RWPE2 (cell line): ENCODE measurements around the gene CYP2A6.
"Not testable (repeated sequence)": the region's sequence is repeated elsewhere in the genome, so short reads cannot be mapped to it uniquely, and the experiment has no call there.

Experiments
- ATAC-seq: fragments of 200-7000 bp; cut with Tn5 transposase; 3 replicates; pipeline ENCODE4 v1.9.1; 2021; ENCODE audit warnings: low read depth
- DNase-seq: peaks from one replicate; pipeline ENCODE4 v3.0.0-alpha.2; 2020; ENCODE audit warnings: low spot score
- H3K27ac ChIP-seq: fragments of 450-650 bp; 2 replicates; pipeline ENCODE4 v1.5.1; 2017; ENCODE audit warnings: mild to moderate bottlenecking; ENCODE audit not compliant: poor library complexity, severe bottlenecking
- H3K27me3 ChIP-seq: fragments of 250-450 bp; sonication (Bioruptor Pico); 2 replicates; pipeline ENCODE4 v1.5.1; 2021; ENCODE audit warnings: mild to moderate bottlenecking, moderate library complexity; ENCODE audit not compliant: insufficient read depth, poor library complexity, severe bottlenecking
- H3K36me3 ChIP-seq: fragments of 250-450 bp; sonication (Bioruptor Pico); 2 replicates; pipeline ENCODE4 v1.5.1; 2020; ENCODE audit warnings: low read depth, mild to moderate bottlenecking, moderate library complexity
- H3K4me1 ChIP-seq: fragments of 250-450 bp; sonication (Bioruptor Pico); 2 replicates; pipeline ENCODE4 v1.5.1; 2021; ENCODE audit warnings: mild to moderate bottlenecking, moderate library complexity; ENCODE audit not compliant: insufficient read depth, poor library complexity, severe bottlenecking
- H3K4me3 ChIP-seq: fragments of 250-450 bp; sonication (Bioruptor Pico); 2 replicates; pipeline ENCODE4 v1.5.1; 2021; ENCODE audit warnings: mild to moderate bottlenecking, moderate library complexity; ENCODE audit not compliant: severe bottlenecking
- H3K9me3 ChIP-seq: fragments of 250-450 bp; sonication (Bioruptor Pico); 2 replicates; pipeline ENCODE4 v1.5.1; 2021; ENCODE audit warnings: mild to moderate bottlenecking, moderate library complexity; ENCODE audit not compliant: severe bottlenecking
- TF ChIP-seq, protein P1 (sequence below): fragments of 450-650 bp; IDR thresholded peaks from one replicate; pipeline ENCODE4 v1.5.1; 2017; ENCODE audit warnings: mild to moderate bottlenecking, moderate library complexity; ENCODE audit not compliant: poor library complexity, severe bottlenecking

The CYP2A6 gene

DNA sequence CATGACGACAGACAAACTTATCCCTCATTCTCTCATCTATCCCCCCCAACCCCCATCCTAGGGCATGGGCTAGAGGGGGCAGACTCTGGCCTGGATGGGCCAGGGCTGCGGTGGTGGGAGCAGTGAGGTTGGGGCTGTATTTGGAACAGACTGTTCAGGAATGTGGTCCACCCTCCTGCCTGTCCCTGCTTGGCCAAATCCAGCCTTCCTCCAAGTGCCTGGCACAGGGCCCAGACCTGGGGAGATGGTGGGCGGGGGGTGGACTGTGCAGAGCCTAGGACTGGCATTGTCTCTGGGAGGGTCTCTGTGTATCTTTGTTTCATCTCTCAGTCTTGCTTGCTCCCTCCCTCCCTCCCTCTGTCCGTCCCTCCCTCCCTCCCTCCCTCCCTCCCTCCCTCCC is 37.1 kb downstream of the CYP2A6 start:
- Histone ChIP-seq H3K36me3 (peaks cover 15% of the 10 kb centered on the region), H3K4me3 (no peak overlapping the region), H3K4me1 (peaks cover 2% of the 10 kb centered on the region), H3K27me3 (no peaks in the 10 kb centered on the region), H3K9me3 (no peaks in the 10 kb centered on the region), H3K27ac (no peak overlapping the region)
- TF ChIP-seq, protein P1, sequence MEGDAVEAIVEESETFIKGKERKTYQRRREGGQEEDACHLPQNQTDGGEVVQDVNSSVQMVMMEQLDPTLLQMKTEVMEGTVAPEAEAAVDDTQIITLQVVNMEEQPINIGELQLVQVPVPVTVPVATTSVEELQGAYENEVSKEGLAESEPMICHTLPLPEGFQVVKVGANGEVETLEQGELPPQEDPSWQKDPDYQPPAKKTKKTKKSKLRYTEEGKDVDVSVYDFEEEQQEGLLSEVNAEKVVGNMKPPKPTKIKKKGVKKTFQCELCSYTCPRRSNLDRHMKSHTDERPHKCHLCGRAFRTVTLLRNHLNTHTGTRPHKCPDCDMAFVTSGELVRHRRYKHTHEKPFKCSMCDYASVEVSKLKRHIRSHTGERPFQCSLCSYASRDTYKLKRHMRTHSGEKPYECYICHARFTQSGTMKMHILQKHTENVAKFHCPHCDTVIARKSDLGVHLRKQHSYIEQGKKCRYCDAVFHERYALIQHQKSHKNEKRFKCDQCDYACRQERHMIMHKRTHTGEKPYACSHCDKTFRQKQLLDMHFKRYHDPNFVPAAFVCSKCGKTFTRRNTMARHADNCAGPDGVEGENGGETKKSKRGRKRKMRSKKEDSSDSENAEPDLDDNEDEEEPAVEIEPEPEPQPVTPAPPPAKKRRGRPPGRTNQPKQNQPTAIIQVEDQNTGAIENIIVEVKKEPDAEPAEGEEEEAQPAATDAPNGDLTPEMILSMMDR, result no peak
- DNase-seq (no peak), ATAC-seq (no peak)

DNA sequence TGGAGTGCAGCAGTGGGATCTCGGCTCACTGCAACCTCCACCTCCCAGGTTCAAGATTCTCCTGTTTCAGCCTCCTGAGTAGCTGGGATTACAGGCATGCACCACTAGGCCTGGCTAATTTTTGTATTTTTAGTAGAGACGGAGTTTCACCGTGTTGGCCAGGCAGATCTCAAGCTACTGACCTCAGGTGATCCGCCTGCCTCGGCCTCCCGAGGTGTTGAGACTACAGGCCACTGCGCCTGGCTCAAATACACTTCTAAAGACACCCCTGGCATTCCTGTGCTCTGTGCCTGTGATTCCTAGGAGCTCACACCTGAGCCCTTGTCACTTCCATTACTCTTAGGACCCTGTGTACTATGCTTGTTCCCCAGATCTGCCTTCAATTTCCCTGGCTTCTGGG is 37.7 kb downstream of the CYP2A6 start:
- H3K27me3 ChIP-seq, H3K4me1 ChIP-seq, H3K27ac ChIP-seq: not testable (repeated sequence)

DNA sequence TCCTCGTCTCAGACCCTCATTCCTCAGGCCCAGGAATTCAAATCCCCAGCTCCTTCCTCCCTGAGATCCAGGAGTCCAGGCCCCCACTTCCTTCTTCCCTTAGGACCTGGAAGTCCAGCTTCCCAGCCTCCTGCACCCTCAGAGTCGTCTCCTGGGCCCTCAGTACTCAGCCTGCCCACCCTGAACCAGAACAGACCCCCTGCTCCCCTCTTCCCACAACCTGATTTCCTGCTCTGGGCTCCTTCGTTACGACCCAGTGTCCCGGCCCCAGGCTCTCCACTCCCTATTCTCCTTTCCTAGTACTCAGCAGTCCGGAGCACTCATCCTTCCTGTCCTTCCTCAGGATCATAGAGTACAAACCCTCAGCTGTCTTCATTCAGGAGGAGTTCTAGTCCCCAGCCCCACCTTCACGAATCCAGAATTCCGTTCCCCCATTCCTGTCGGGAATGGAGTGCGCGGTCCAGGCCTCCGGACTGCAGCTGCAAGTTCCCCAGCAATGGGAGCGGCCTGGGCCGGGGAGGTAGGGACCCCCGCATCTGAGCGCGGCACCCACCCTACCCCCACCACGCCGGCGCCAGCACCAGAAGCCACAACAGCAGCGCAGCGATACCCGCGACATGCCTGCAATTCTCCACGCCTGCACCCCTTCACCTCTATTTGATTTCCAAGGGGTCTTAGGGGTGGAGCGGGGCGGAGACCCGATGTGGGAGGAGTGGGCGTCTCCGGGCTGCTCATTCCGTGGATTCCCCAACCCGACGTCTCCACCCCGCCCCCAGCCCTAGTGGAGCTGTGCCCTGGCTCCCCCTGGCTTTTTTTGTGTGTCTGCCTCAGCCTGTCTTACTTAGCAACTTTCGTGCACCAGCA is 38.5 kb downstream of the CYP2A6 start:
- Histone ChIP-seq H3K4me3 (peak overlapping the region; percentile 34), H3K27me3 (no peaks in the 10 kb centered on the region), H3K9me3 (no peaks in the 10 kb centered on the region), H3K27ac (peak overlapping the region; percentile 37), H3K36me3 (peaks cover 28% of the 10 kb centered on the region), H3K4me1 (peaks cover 2% of the 10 kb centered on the region)
- DNase-seq, result no peak
- TF ChIP-seq, protein P1, result no peak
- ATAC-seq, result no peak

More for the DNA sequence above, 37.7 kb downstream of the CYP2A6 start:
- ATAC-seq, DNase-seq, H3K4me3 ChIP-seq, H3K9me3 ChIP-seq: not testable (repeated sequence)
- H3K36me3 ChIP-seq, result peaks cover 21% of the 10 kb centered on the region

DNA sequence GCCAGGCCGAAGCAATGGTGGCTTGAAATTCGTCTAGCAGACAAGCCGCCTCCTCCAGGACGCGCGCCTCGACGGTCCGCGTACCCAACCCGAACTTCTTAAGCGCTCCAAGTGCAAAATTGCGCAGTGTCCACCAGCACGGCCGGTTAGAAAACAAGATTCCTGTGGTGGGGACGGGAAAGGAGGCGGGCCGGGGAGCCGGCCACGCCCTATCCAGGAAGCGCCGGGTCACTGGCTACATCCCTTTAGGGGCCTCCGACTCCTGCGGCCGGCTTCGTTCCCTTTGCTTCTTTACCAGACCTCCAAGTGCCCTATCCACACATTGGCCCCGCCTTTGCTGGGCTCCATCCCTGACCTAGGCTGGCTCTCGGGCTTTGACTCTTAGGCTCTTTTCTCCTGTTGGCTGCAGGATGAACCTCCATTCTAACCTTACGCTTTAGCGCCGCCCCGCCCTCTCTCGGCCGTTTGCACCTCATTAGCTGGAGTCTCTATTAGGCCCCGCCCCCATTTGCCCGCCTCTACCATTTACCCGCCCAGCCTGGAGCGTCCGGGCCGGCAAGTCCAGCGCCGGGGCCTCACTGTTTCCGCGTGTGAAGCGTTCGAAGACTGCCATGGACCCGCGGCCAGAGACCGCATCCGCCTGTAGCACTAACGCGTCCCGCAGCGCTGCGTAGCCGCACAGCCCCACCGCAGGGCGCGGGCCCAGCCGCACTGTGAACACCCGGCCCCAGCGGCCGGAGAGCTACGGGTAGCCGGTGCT is 39.4 kb downstream of the CYP2A6 start:
- ATAC-seq, result peak; percentile 76
- not testable (repeated sequence) for DNase-seq, H3K9me3 ChIP-seq, H3K27me3 ChIP-seq, H3K4me1 ChIP-seq
- H3K4me3 ChIP-seq, result peak overlapping the region; percentile 34
- peak overlapping the region; percentile 37 for H3K27ac ChIP-seq
- H3K36me3 ChIP-seq, result peaks cover 34% of the 10 kb centered on the region

DNA sequence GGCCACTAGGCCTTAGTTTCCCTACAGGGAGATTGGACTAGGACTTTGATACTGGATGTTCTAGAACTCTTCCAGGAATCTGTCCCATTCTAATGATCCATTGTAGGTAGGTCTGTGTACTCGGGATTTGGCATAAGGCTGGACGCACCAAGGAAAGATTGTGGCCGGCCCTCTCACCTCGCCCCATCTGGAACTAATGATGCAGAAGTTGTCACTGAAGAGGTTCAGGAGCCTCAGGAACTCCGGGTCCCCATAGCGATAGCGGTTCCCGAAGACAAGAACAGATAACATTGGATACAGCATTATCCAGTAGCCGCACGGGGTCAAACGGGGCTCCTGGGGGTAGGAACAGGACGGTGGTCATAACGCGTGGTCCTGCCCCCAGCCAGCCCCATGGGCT is 40.1 kb downstream of the CYP2A6 start:
- H3K4me3 ChIP-seq, result no peak overlapping the region
- DNase-seq, result no peak
- H3K36me3 ChIP-seq, result peaks cover 41% of the 10 kb centered on the region
- H3K27ac ChIP-seq, result peak overlapping the region; percentile 37
- TF ChIP-seq, protein P1, result no peak
- peaks cover 2% of the 10 kb centered on the region for H3K4me1 ChIP-seq
- no peak for ATAC-seq
- H3K27me3 ChIP-seq, result no peaks in the 10 kb centered on the region
- no peaks in the 10 kb centered on the region for H3K9me3 ChIP-seq
